H1 (cell line): Measurements from ENCODE around the gene CERKL. TPM values are rescaled to one million over a fixed set of nuclear protein-coding genes. Genes with fewer than 3 reads are reported as not detected.

Experiments
- CTCF ChIA-PET: fragments of 300-600 bp; sonication (Branson Sonifier 250); formaldehyde crosslinking; loops from one replicate; lab custom pipeline; 2021; ENCODE audit not compliant: partially characterized antibody; lab: Charles Lee
- POLR2A ChIA-PET: fragments of 300-600 bp; sonication (Branson Sonifier 250); formaldehyde crosslinking; loops from one replicate; lab custom pipeline; 2021; ENCODE audit warnings: inconsistent platforms; ENCODE audit not compliant: partially characterized antibody; lab: Charles Lee
- DNase-seq, 2 experiments: peaks; one replicate each; pipeline versions ENCODE4 v3.0.0 to v3.0.0-alpha.2; 2010 to 2022; ENCODE audit warnings: low spot score in 2 of 2, low read depth in 1 of 2, mixed read lengths in 1 of 2
- FAIRE-seq: peaks from 2 replicates; lab custom pipeline; 2011; peaks lifted over from hg19 to GRCh38; lab: Jason Lieb, UNC
- H2AFZ ChIP-seq: 2 replicates; pipeline ENCODE4 v1.8.1; 2012; ENCODE audit warnings: low read length, inconsistent platforms
- H2AK5ac ChIP-seq: 2 replicates; pipeline ENCODE4 v1.6.1; 2013; ENCODE audit warnings: low read depth, low read length
- H2BK120ac ChIP-seq: replicated peaks from 2 replicates; pipeline ENCODE3; 2013; ENCODE audit warnings: low read depth, low read length, inconsistent platforms
- H2BK12ac ChIP-seq: 2 replicates; pipeline ENCODE4 v1.6.1; 2013; ENCODE audit warnings: low read depth, low read length
- H2BK15ac ChIP-seq: 2 replicates; pipeline ENCODE4 v1.6.1; 2013; ENCODE audit warnings: low read length
- H2BK20ac ChIP-seq: 2 replicates; pipeline ENCODE4 v1.6.1; 2013; ENCODE audit warnings: low read length
- H2BK5ac ChIP-seq: 2 replicates; pipeline ENCODE4 v1.6.1; 2013; ENCODE audit warnings: low read depth, low read length
- H3K14ac ChIP-seq: 2 replicates; pipeline ENCODE4 v1.6.1; 2013; ENCODE audit warnings: inconsistent platforms; ENCODE audit not compliant: insufficient read length
- H3K18ac ChIP-seq: 2 replicates; pipeline ENCODE4 v1.6.1; 2013; ENCODE audit warnings: low read length; ENCODE audit errors: extremely low read depth
- H3K23ac ChIP-seq: 2 replicates; pipeline ENCODE4 v1.6.1; 2013; ENCODE audit warnings: inconsistent platforms; ENCODE audit not compliant: insufficient read length
- H3K23me2 ChIP-seq: 2 replicates; pipeline ENCODE4 v1.6.1; 2013; ENCODE audit warnings: low read depth, low read length
- H3K27ac ChIP-seq: 2 replicates; pipeline ENCODE4 v1.6.1; 2011; ENCODE audit warnings: low read depth, low read length, inconsistent platforms
- H3K27me3 ChIP-seq, 4 experiments: replicated peaks in 1 of 4; 1 replicate in 1 of 4; 2 replicates in 3 of 4; pipeline versions ENCODE4 v1.6.1 to v1.8.1; 2011 to 2013; ENCODE audit warnings: low read length in 3 of 4, mild to moderate bottlenecking in 3 of 4, inconsistent platforms in 2 of 4, mixed read lengths in 2 of 4, moderate library complexity in 1 of 4; ENCODE audit not compliant: control insufficient read depth in 3 of 4, insufficient read depth in 3 of 4; ENCODE audit errors: extremely low read depth in 1 of 4
- H3K36me3 ChIP-seq, 4 experiments: 2 replicates each; pipeline versions ENCODE4 v1.6.1 to v1.8.1; 2011 to 2013; ENCODE audit warnings: mild to moderate bottlenecking in 4 of 4, low read length in 3 of 4, moderate library complexity in 2 of 4, control low read depth in 1 of 4, inconsistent platforms in 1 of 4; ENCODE audit not compliant: insufficient read depth in 4 of 4, control insufficient read depth in 2 of 4
- H3K4ac ChIP-seq: replicated peaks from 2 replicates; pipeline ENCODE3; 2013; ENCODE audit warnings: low read length, low read depth, mixed read lengths, inconsistent platforms; ENCODE audit not compliant: insufficient read length
- H3K4me1 ChIP-seq, 4 experiments: replicated peaks in 1 of 4; 1 replicate in 1 of 4; 2 replicates in 3 of 4; pipeline versions ENCODE4 v1.6.1 to v1.8.1; 2011 to 2013; ENCODE audit warnings: low read length in 3 of 4, inconsistent platforms in 2 of 4, mixed read lengths in 1 of 4; ENCODE audit not compliant: insufficient read depth in 4 of 4, control insufficient read depth in 3 of 4
- H3K4me2 ChIP-seq, 2 experiments: 2 replicates each; pipeline versions ENCODE4 v1.6.1 to v1.8.1; 2011 to 2013; ENCODE audit warnings: low read depth in 2 of 2, low read length in 2 of 2, control low read depth in 1 of 2, inconsistent platforms in 1 of 2, mild to moderate bottlenecking in 1 of 2; ENCODE audit not compliant: insufficient read depth in 1 of 2
- H3K4me3 ChIP-seq, 4 experiments: fragments of 200-600, 300-600 bp in 1 of 4; sonication (generic), shearing (Covaris generic), sonication (Bioruptor Twin) in 1 of 4; 2 replicates each; pipeline versions ENCODE4 v1.5.1 to v1.8.1; 2011 to 2016; ENCODE audit warnings: low read length in 4 of 4, low read depth in 3 of 4, control low read depth in 2 of 4, inconsistent platforms in 2 of 4, mild to moderate bottlenecking in 2 of 4, mixed read lengths in 1 of 4, moderate library complexity in 1 of 4; ENCODE audit not compliant: insufficient read depth in 2 of 4; ENCODE audit errors: extremely low read depth in 1 of 4
- H3K56ac ChIP-seq: replicated peaks from 2 replicates; pipeline ENCODE3; 2013; ENCODE audit warnings: low read depth, mild to moderate bottlenecking, mixed read lengths, low read length, inconsistent platforms; ENCODE audit not compliant: insufficient read length
- H3K79me1 ChIP-seq: 2 replicates; pipeline ENCODE4 v1.6.1; 2013; ENCODE audit warnings: low read depth, low read length, control low read depth
- H3K79me2 ChIP-seq, 2 experiments: 2 replicates each; pipeline versions ENCODE4 v1.6.1 to v1.8.1; 2012 to 2013; ENCODE audit warnings: low read length in 2 of 2, mild to moderate bottlenecking in 2 of 2, inconsistent platforms in 1 of 2; ENCODE audit not compliant: insufficient read depth in 2 of 2, control insufficient read depth in 1 of 2
- H3K9ac ChIP-seq, 4 experiments: replicated peaks in 1 of 4; 1 replicate in 1 of 4; 2 replicates in 3 of 4; pipeline versions ENCODE4 v1.6.1 to v1.8.1; 2011 to 2013; ENCODE audit warnings: low read depth in 3 of 4, low read length in 3 of 4, control low read depth in 2 of 4, mild to moderate bottlenecking in 2 of 4, moderate library complexity in 2 of 4, inconsistent platforms in 1 of 4; ENCODE audit errors: extremely low read depth in 1 of 4
- H3K9me3 ChIP-seq, 2 experiments: 2 replicates each; pipeline versions ENCODE4 v1.6.1 to v1.8.1; 2012 to 2013; ENCODE audit warnings: mild to moderate bottlenecking in 2 of 2, moderate library complexity in 2 of 2, control low read depth in 1 of 2, inconsistent platforms in 1 of 2, low read depth in 1 of 2, low read length in 1 of 2, mixed read lengths in 1 of 2; ENCODE audit not compliant: insufficient read depth in 2 of 2
- H4K20me1 ChIP-seq, 2 experiments: replicated peaks in 1 of 2; 2 replicates each; pipeline versions ENCODE3 to v1.8.1; 2011 to 2013; ENCODE audit warnings: inconsistent platforms in 2 of 2, low read length in 2 of 2, mild to moderate bottlenecking in 1 of 2; ENCODE audit not compliant: insufficient read depth in 2 of 2, control insufficient read depth in 1 of 2
- H4K5ac ChIP-seq: 2 replicates; pipeline ENCODE4 v1.6.1; 2013; ENCODE audit warnings: low read length, low read depth, mixed read lengths, inconsistent platforms; ENCODE audit not compliant: insufficient read length
- H4K8ac ChIP-seq: 2 replicates; pipeline ENCODE4 v1.8.0; 2013; ENCODE audit warnings: mild to moderate bottlenecking, moderate library complexity, low read length, inconsistent platforms; ENCODE audit not compliant: insufficient read depth; ENCODE audit errors: extremely low read depth
- H4K91ac ChIP-seq: replicated peaks from 2 replicates; pipeline ENCODE3; 2013; ENCODE audit warnings: low read length, mixed read lengths, inconsistent platforms; ENCODE audit not compliant: insufficient read length
- TCF12 ChIP-seq: IDR thresholded peaks from 2 replicates; pipeline ENCODE4 v1.6.1; 2011; ENCODE audit warnings: low read depth, mild to moderate bottlenecking, low read length
- WGBS, 2 experiments: shearing (Covaris generic) in 1 of 2; methylation state at CpG; one replicate each; pipeline versions ENCODE4 v1.1.6 to v1.1.7; 2013 to 2015; ENCODE audit warnings: low lambda C conversion rate in 2 of 2, mixed read lengths in 2 of 2, inconsistent platforms in 1 of 2, low coverage in 1 of 2, missing lambda C conversion rate in 1 of 2; ENCODE audit not compliant: insufficient replicate concordance in 2 of 2, insufficient coverage in 1 of 2, insufficient read length in 1 of 2; ENCODE audit errors: extremely low coverage in 1 of 2, missing lambda C conversion rate in 1 of 2; 5-methylcytosine and 5-hydroxymethylcytosine counted together
- polyA plus RNA-seq, 7 experiments: library from polyadenylated mRNA; depleted of rRNA in 3 of 7; stranded (reverse) in 5 of 7; unstranded in 2 of 7; fragments of >200 nt in 5 of 7; fragments of 200-250 nt in 2 of 7; gene quantifications; 1 replicate in 5 of 7; 2 replicates in 1 of 7; 4 replicates in 1 of 7; pipeline versions ENCODE4 v1.2.1 to v1.2.3, GENCODE V29; 2011 to 2013; ENCODE audit warnings: missing spikeins in 2 of 7, mixed read lengths in 2 of 7
- total RNA-seq: library from RNA; stranded (reverse); fragmentation: NEBNext Ultra II Directional; extraction: Animal tissue kit (Norgen Biotek cat#: 25700); gene quantifications from 2 replicates; pipeline ENCODE4 v1.2.1, GENCODE V29; 2021

CERKL gene
- total and polyA plus RNA-seq, 2 of the 8 experiments (the other 6 are each of a cell fraction or from before 2014, with no cell fraction given): 0.05 TPM; not detected in 1

GRCh38 chr2:181627545-181627944 is 29.4 kb downstream of the CERKL start:
- Histone ChIP-seq H3K18ac (no peak overlapping the region), H3K79me1 (no peaks in the 10 kb centered on the region), H4K5ac (no peak overlapping the region), H2AK5ac (no peak overlapping the region), H2BK15ac (no peak overlapping the region), H3K4me1 (no peaks in the 10 kb centered on the region), H3K27ac (no peak overlapping the region), H3K36me3 (no peaks in the 10 kb centered on the region)
- POLR2A ChIA-PET: no interaction called here
- FAIRE-seq (no peak), DNase-seq (no peak)
- CTCF ChIA-PET: interaction anchor here (1.2 kb wide), 1 partner anchor 11 kb away, joined by 3 read pairs; no protein-coding TSS in a partner anchor
- TF ChIP-seq TCF12: no peak
- TF ChIP-seq, all 59 proteins: peak for 0
- H2BK120ac ChIP-seq: no peak overlapping the region
- H3K4me3 ChIP-seq: no peak overlapping the region
- H3K79me2 ChIP-seq: no peaks in the 10 kb centered on the region
- H2BK20ac ChIP-seq: no peak overlapping the region
- H3K23ac ChIP-seq: no peak overlapping the region
- no peak overlapping the region for H3K9ac ChIP-seq
- H4K20me1 ChIP-seq: no peaks in the 10 kb centered on the region
- H3K56ac ChIP-seq: no peak overlapping the region
- no peak overlapping the region for H3K4ac ChIP-seq
- no peak overlapping the region for H2AFZ ChIP-seq
- H2BK12ac ChIP-seq: no peak overlapping the region
- H4K91ac ChIP-seq: no peak overlapping the region
- H3K14ac ChIP-seq: no peak overlapping the region
- H2BK5ac ChIP-seq: no peak overlapping the region
- H4K8ac ChIP-seq: no peak overlapping the region
- no peaks in the 10 kb centered on the region for H3K23me2 ChIP-seq
- H3K9me3 ChIP-seq: no peaks in the 10 kb centered on the region
- peaks cover 0 to 2% (median 0%) of the 10 kb centered on the region in 4 experiments; a peak in 1 of 7 replicates for H3K27me3 ChIP-seq
- 94% methylated on average over 3 of the region's 3 CpGs; no CpG with 5 or more reads in 1 of the 2 experiments for WGBS, 2 experiments
- H3K4me2 ChIP-seq: no peak overlapping the region
